Posterior vena cava (tissue), 2 donors: ENCODE data around the gene TFAP2B. TPM values are rescaled to one million over a fixed set of nuclear protein-coding genes. Genes with fewer than 3 reads are reported as not detected.

Experiments used
- DNase-seq: peaks from one replicate; pipeline ENCODE4 v3.0.0-alpha.2; 2020; ENCODE audit warnings: low spot score
- intact Hi-C, 2 donors: fragments of 100-400 bp; cut with DNase I; formaldehyde crosslinking; loops; one replicate each; pipeline versions ENCODE4 v1.14.1 to v1.14.2; 2022 to 2023
- total RNA-seq, 2 donors: library from RNA; stranded (reverse); fragmentation: NEBNext Ultra II Directional; extraction: Animal tissue kit (Norgen Biotek cat#: 25700); gene quantifications; one replicate each; pipeline ENCODE4 v1.2.1, GENCODE V29; 2021
- donor health status: DM: yes; HTN: yes; CAD: no.
- donor health status: DM: yes; HTN: yes; CAD: no.

TFAP2B gene
- total RNA-seq, 2 donors from 2014 or later, result not detected

GRCh38 chr6:50845499-50846143, 26.9 kb downstream of the TFAP2B start:
- intact Hi-C loops, result no loop called here
- DNase-seq, result no peak

GRCh38 chr6:50846144-50846851, 27.6 kb downstream of the TFAP2B start:
- no peak for DNase-seq
- intact Hi-C loops, result no loop called here

- intact Hi-C loops, result no loop called here
- DNase-seq, result no peak
Observed at GRCh38 chr6:50846852-50847155, 28.1 kb downstream of the TFAP2B start.

GRCh38 chr6:50847890-50848594, 29.4 kb downstream of the TFAP2B start:
- intact Hi-C loops, result no loop called here
- no peak for DNase-seq

- intact Hi-C loops, result no loop called here
- no peak for DNase-seq
Observed at GRCh38 chr6:50848989-50849795, 30.5 kb downstream of the TFAP2B start.

- DNase-seq, result no peak
- intact Hi-C loops, result no loop called here
Observed at GRCh38 chr6:50849796-50850180, 31.1 kb downstream of the TFAP2B start.

- DNase-seq, result no peak
- intact Hi-C loops, result no loop called here
Observed at GRCh38 chr6:50850223-50851048, 31.8 kb downstream of the TFAP2B start.

GRCh38 chr6:50851049-50851845, 32.6 kb downstream of the TFAP2B start:
- intact Hi-C loops, result no loop called here
- DNase-seq, result no peak

- no peak for DNase-seq
- intact Hi-C loops, result no loop called here
Observed at GRCh38 chr6:50853939-50854338, 35.3 kb downstream of the TFAP2B start.

- intact Hi-C loops, result no loop called here
- no peak for DNase-seq
Observed at GRCh38 chr6:50861692-50862091, 43.0 kb downstream of the TFAP2B start.

- intact Hi-C loops, result no loop called here
- DNase-seq, result no peak
Observed at GRCh38 chr6:50862176-50862575, 43.5 kb downstream of the TFAP2B start.

- intact Hi-C loops, result no loop called here
- DNase-seq, result no peak
Observed at GRCh38 chr6:50864601-50865000, 45.9 kb downstream of the TFAP2B start.

- no peak for DNase-seq
- intact Hi-C loops, result no loop called here
Observed at GRCh38 chr6:50868466-50868865, 49.8 kb downstream of the TFAP2B start.

- no peak for DNase-seq
- intact Hi-C loops, result no loop called here
Observed at GRCh38 chr6:50873167-50873566, 54.5 kb downstream of the TFAP2B start.

GRCh38 chr6:50884364-50884763, 65.7 kb downstream of the TFAP2B start:
- intact Hi-C loops, result no loop called here
- DNase-seq, result no peak

GRCh38 chr6:50887112-50887511, 68.4 kb downstream of the TFAP2B start:
- no peak for DNase-seq
- intact Hi-C loops, result no loop called here

GRCh38 chr6:50889497-50889896, 70.8 kb downstream of the TFAP2B start:
- no peak for DNase-seq
- intact Hi-C loops, result no loop called here

- intact Hi-C loops, result no loop called here
- DNase-seq, result no peak
Observed at GRCh38 chr6:50889935-50890334, 71.3 kb downstream of the TFAP2B start.
